A549 (cell line): ENCODE measurements around the gene BMS1.

Experiments
- CEBPB ChIP-seq, 2 experiments: fragments of >200 bp in 1 of 2; sonication (Bioruptor Twin) in 1 of 2; formaldehyde crosslinking in 1 of 2; IDR thresholded peaks; 2 replicates each; pipeline ENCODE4 v1.6.1; 2012 to 2016
- RARB ChIP-seq: fragments of 250-450 bp; sonication (Bioruptor Pico); IDR thresholded peaks from 2 replicates; pipeline ENCODE4 v1.8.0; 2021; ENCODE audit warnings: mild to moderate bottlenecking, moderate library complexity
- TF ChIP-seq, protein P1 (sequence below): fragments of >200 bp; sonication (Bioruptor Twin); formaldehyde crosslinking; IDR thresholded peaks from 3 replicates; pipeline ENCODE4 v1.5.1; 2016

DNA sequence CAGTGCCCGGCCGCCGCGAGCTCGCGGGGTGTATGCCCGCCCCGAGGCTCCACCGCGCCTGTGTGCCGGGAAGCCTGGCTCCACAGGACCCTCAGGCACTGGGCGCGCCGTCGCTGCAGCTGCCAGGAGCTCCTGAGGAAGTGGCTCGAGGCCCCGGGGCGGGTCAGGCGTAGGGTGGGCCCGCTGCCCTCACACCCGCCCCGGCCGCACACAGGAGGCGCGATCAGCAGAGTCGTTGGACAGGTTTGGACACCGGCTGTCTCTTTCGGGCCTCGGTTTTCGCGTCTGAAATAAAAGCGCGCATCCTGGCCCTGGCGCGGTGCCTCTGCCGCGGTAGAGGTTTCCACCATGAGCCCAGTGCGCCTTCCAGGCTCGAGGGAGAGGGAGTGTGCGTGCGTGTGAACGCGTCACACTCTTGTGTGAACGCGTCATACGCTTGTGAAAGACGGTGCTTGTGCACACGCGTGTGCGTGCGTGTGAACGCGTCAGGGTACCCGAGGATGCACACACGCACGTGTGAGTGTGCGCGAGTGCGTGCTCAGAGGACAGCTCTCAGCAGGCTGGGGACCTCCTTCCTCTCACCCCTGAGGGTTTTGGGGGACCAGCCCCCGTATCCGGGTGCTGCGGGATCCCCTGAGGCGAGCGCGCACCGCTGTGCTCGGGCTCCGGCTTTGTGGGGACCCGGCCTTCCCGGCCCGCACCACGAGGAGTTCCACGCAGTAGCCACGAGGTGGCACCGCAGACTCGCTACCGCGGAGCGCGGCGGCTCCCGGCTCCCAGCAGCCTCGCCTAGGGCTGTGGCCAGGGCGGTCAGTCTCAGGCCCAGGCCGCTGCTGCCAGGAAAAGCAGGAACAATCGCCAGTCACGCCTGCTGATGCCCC, 83.8 kb downstream of the BMS1 start:
- TF ChIP-seq, protein P1, sequence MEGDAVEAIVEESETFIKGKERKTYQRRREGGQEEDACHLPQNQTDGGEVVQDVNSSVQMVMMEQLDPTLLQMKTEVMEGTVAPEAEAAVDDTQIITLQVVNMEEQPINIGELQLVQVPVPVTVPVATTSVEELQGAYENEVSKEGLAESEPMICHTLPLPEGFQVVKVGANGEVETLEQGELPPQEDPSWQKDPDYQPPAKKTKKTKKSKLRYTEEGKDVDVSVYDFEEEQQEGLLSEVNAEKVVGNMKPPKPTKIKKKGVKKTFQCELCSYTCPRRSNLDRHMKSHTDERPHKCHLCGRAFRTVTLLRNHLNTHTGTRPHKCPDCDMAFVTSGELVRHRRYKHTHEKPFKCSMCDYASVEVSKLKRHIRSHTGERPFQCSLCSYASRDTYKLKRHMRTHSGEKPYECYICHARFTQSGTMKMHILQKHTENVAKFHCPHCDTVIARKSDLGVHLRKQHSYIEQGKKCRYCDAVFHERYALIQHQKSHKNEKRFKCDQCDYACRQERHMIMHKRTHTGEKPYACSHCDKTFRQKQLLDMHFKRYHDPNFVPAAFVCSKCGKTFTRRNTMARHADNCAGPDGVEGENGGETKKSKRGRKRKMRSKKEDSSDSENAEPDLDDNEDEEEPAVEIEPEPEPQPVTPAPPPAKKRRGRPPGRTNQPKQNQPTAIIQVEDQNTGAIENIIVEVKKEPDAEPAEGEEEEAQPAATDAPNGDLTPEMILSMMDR: peak; percentile 61
- TF ChIP-seq RARB (CRISPR knock-in tag): no peak
- no peak for TF ChIP-seq CEBPB (IDR thresholded peaks at IDR 0.05)
